IMR-90 (cell line): Measurements from ENCODE around the gene HFE. TPM values are rescaled to one million over a fixed set of nuclear protein-coding genes. Genes with fewer than 3 reads are reported as not detected.

Experiments
- ATAC-seq: fragments of 200-7000 bp; cut with Tn5 transposase; 2 replicates; pipeline ENCODE4 v1.9.1; 2020; ENCODE audit warnings: low read depth, mild to moderate bottlenecking, moderate library complexity
- BruUV-seq: library from RNA; stranded (reverse); fragments of 400-500 nt; replicated peaks from 2 replicates; lab custom pipeline; 2021; lab: Mats Ljungman, UMichigan
- CTCF ChIA-PET: fragments of 300-600 bp; formaldehyde crosslinking; extraction: SDS; loops from one replicate; lab custom pipeline; 2021; ENCODE audit warnings: antibody characterized with exemption; lab: Yijun Ruan, JAX
- POLR2A ChIA-PET: fragments of 300-600 bp; sonication (Branson Sonifier 250); formaldehyde crosslinking; loops from one replicate; lab custom pipeline; 2022; ENCODE audit warnings: antibody characterized with exemption; ENCODE audit not compliant: unreplicated experiment; lab: Charles Lee
- DNase-seq: peaks from one replicate; pipeline ENCODE4 v3.0.0; 2013
- H2AFZ ChIP-seq: replicated peaks from 2 replicates; pipeline ENCODE3; 2013; ENCODE audit warnings: low read length, mild to moderate bottlenecking; ENCODE audit not compliant: poor library complexity
- H2AK5ac ChIP-seq: 2 replicates; pipeline ENCODE4 v1.6.1; 2013; ENCODE audit warnings: low read depth, low read length, inconsistent platforms
- H2AK9ac ChIP-seq: replicated peaks from 2 replicates; pipeline ENCODE3; 2013; ENCODE audit warnings: mild to moderate bottlenecking, low read depth, low read length, moderate library complexity; ENCODE audit not compliant: poor library complexity
- H2BK120ac ChIP-seq: 2 replicates; pipeline ENCODE4 v1.6.1; 2013; ENCODE audit warnings: low read depth, low read length, inconsistent platforms
- H2BK15ac ChIP-seq: 3 replicates; pipeline ENCODE4 v1.6.1; 2013; ENCODE audit warnings: low read depth, low read length, inconsistent platforms
- H2BK20ac ChIP-seq: 2 replicates; pipeline ENCODE4 v1.6.1; 2013; ENCODE audit warnings: low read depth, mild to moderate bottlenecking, inconsistent platforms, low read length, moderate library complexity
- H2BK5ac ChIP-seq: 2 replicates; pipeline ENCODE4 v1.6.1; 2013; ENCODE audit warnings: mild to moderate bottlenecking, low read depth, low read length, inconsistent platforms; ENCODE audit not compliant: poor library complexity, severe bottlenecking
- H3K14ac ChIP-seq: replicated peaks from 2 replicates; pipeline ENCODE4 v1.6.1; 2013; ENCODE audit warnings: low read depth, low read length, inconsistent platforms
- H3K18ac ChIP-seq: 2 replicates; pipeline ENCODE4 v1.6.1; 2013; ENCODE audit warnings: low read depth, low read length, control low read depth
- H3K23ac ChIP-seq: 2 replicates; pipeline ENCODE4 v1.6.1; 2013; ENCODE audit warnings: low read depth, low read length, inconsistent platforms
- H3K27ac ChIP-seq: 2 replicates; pipeline ENCODE4 v1.5.1; 2013; ENCODE audit warnings: mild to moderate bottlenecking, control low read depth, low read length; ENCODE audit not compliant: insufficient read depth
- H3K27me3 ChIP-seq: 2 replicates; pipeline ENCODE4 v1.6.1; 2013; ENCODE audit warnings: low read length; ENCODE audit not compliant: control insufficient read depth, insufficient read depth
- H3K36me3 ChIP-seq: 2 replicates; pipeline ENCODE4 v1.6.1; 2013; ENCODE audit warnings: low read length, mixed read lengths; ENCODE audit not compliant: control insufficient read depth, insufficient read depth
- H3K4ac ChIP-seq: 2 replicates; pipeline ENCODE4 v1.6.1; 2013; ENCODE audit warnings: low read depth, low read length, inconsistent platforms
- H3K4me1 ChIP-seq: 2 replicates; pipeline ENCODE4 v1.6.1; 2013; ENCODE audit warnings: low read length, mixed read lengths; ENCODE audit not compliant: control insufficient read depth, insufficient read depth
- H3K4me2 ChIP-seq: 2 replicates; pipeline ENCODE4 v1.6.1; 2013; ENCODE audit warnings: low read depth, mild to moderate bottlenecking, control low read depth, low read length, moderate library complexity
- H3K4me3 ChIP-seq: 2 replicates; pipeline ENCODE4 v1.5.1; 2013; ENCODE audit warnings: low read depth, mild to moderate bottlenecking, control low read depth, low read length, moderate library complexity; ENCODE audit not compliant: insufficient read depth
- H3K56ac ChIP-seq: 2 replicates; pipeline ENCODE4 v1.6.1; 2013; ENCODE audit warnings: low read length, inconsistent platforms; ENCODE audit not compliant: insufficient read depth; ENCODE audit errors: extremely low read depth
- H3K79me1 ChIP-seq, 2 experiments: 2 replicates each; pipeline ENCODE4 v1.6.1; 2013; ENCODE audit warnings: low read length in 2 of 2, inconsistent platforms in 1 of 2, low read depth in 1 of 2
- H3K9ac ChIP-seq: 2 replicates; pipeline ENCODE4 v1.6.1; 2013; ENCODE audit warnings: low read depth, low read length, control low read depth
- H3K9me1 ChIP-seq: 2 replicates; pipeline ENCODE4 v1.6.1; 2013; ENCODE audit warnings: low read length, inconsistent platforms; ENCODE audit not compliant: insufficient read depth
- H3K9me3 ChIP-seq: 2 replicates; pipeline ENCODE4 v1.6.1; 2013; ENCODE audit warnings: low read length; ENCODE audit not compliant: control insufficient read depth, insufficient read depth
- H4K20me1 ChIP-seq: 2 replicates; pipeline ENCODE4 v1.6.1; 2013; ENCODE audit warnings: low read length, inconsistent platforms; ENCODE audit not compliant: insufficient read depth
- H4K5ac ChIP-seq: 2 replicates; pipeline ENCODE4 v1.6.1; 2013; ENCODE audit warnings: mild to moderate bottlenecking, low read depth, low read length, control low read depth
- H4K8ac ChIP-seq, 2 experiments: 2 replicates each; pipeline ENCODE4 v1.6.1; 2013; ENCODE audit warnings: low read depth in 2 of 2, low read length in 2 of 2, control low read depth in 1 of 2, inconsistent platforms in 1 of 2
- H4K91ac ChIP-seq: 2 replicates; pipeline ENCODE4 v1.6.1; 2013; ENCODE audit warnings: low read depth, low read length, inconsistent platforms; ENCODE audit not compliant: insufficient read depth
- CEBPB ChIP-seq: IDR thresholded peaks from 2 replicates; pipeline ENCODE4 v1.6.1; 2012; ENCODE audit warnings: low read depth, low read length, improper control_type of control experiment
- CTCF ChIP-seq: conservative IDR thresholded peaks from 2 replicates; pipeline ENCODE4 v1.5.1; 2012; ENCODE audit warnings: mild to moderate bottlenecking, low read depth, low read length, improper control_type of control experiment
- FOS ChIP-seq: fragments of 150-350 bp; IDR thresholded peaks from 2 replicates; pipeline ENCODE4 v1.6.1; 2016; ENCODE audit warnings: low read depth, low read length
- MAZ ChIP-seq: IDR thresholded peaks from 2 replicates; pipeline ENCODE4 v1.6.1; 2012; ENCODE audit warnings: low read depth, mild to moderate bottlenecking, low read length, improper control_type of control experiment, moderate library complexity, borderline replicate concordance
- MXI1 ChIP-seq: IDR thresholded peaks from 2 replicates; pipeline ENCODE4 v1.6.1; 2012; ENCODE audit warnings: low read depth, mild to moderate bottlenecking, low read length, moderate library complexity, borderline replicate concordance
- POLR2A ChIP-seq: IDR thresholded peaks from 2 replicates; pipeline ENCODE4 v1.6.1; 2012; ENCODE audit warnings: mild to moderate bottlenecking, low read depth, low read length
- RAD21 ChIP-seq: IDR thresholded peaks from 2 replicates; pipeline ENCODE4 v1.6.1; 2012; ENCODE audit warnings: low read length, improper control_type of control experiment
- WGBS, 2 experiments: methylation state at CpG; one replicate each; pipeline versions ENCODE4 v1.1.5 to v1.1.7; 2013; ENCODE audit warnings: missing lambda C conversion rate in 2 of 2; ENCODE audit not compliant: insufficient read length in 1 of 2; ENCODE audit errors: extremely low coverage in 2 of 2; 5-methylcytosine and 5-hydroxymethylcytosine counted together
- dilution Hi-C: fragments of 300-500 bp; cut with HindIII; formaldehyde crosslinking; loops from one replicate; pipeline ENCODE4 v1.14.3; 2018; ENCODE audit warnings: low sequenced_read_pairs; ENCODE audit not compliant: unreplicated experiment
- in situ Hi-C: fragments of 300-500 bp; cut with MboI; formaldehyde crosslinking; loops from 3 replicates; pipeline ENCODE4 v1.14.3; 2019; ENCODE audit warnings: low sequenced_read_pairs, inconsistent platforms, mixed read lengths
- intact Hi-C: fragments of 100-400 bp; cut with micrococcal nuclease; formaldehyde crosslinking; loops from 2 replicates; pipeline ENCODE4 v1.10.0; 2022
- polyA plus RNA-seq, 3 experiments: library from polyadenylated mRNA; depleted of rRNA; stranded (reverse); fragments of >200 nt; gene quantifications; 2 replicates each; pipeline ENCODE4 v1.2.3, GENCODE V29; 2012; ENCODE audit warnings: low replicate concordance in 1 of 3
- total RNA-seq: library from RNA; depleted of rRNA; stranded (reverse); fragments of >200 nt; gene quantifications from 2 replicates; pipeline ENCODE4 v1.2.3, GENCODE V29; 2012

The HFE gene
- total and polyA plus RNA-seq, 2 of the 4 experiments (the other 2 are of a cell fraction) = 14.9 to 15.7 TPM

- in situ Hi-C loops (no loop called here), dilution Hi-C loops (no loop called here)
These were observed 41.9 kb upstream of the HFE start for GRCh38 chr6:26045065-26045927.

More at GRCh38 chr6:26045065-26045927, 41.9 kb upstream of the HFE start:
- Histone ChIP-seq H3K18ac (peak overlapping the region; percentile 63; the same call in 1 of the 2 replicates), H3K79me1 (no peaks in the 10 kb centered on the region), H3K27me3 (no peaks in the 10 kb centered on the region), H3K23ac (peak overlapping the region; percentile 28), H3K4me3 (peak overlapping the region; percentile 63), H4K91ac (peak overlapping the region; percentile 22), H2AK9ac (peak overlapping the region; percentile 38), H2AK5ac (no peak overlapping the region), H4K20me1 (0 out of 2 replicates have a peak, but pooled peaks cover 3% of the 10 kb centered on the region), H3K9me1 (no peaks in the 10 kb centered on the region), H3K9ac (peak overlapping the region; percentile 68), H2BK5ac (peak overlapping the region; percentile 95), H2BK20ac (peak overlapping the region; percentile 73), H3K4me1 (no peaks in the 10 kb centered on the region; the same call in 1 of the 2 replicates), H4K8ac (peak overlapping the region in 1 of 2 experiments; percentile 32; a peak in 2 of 4 replicates), H3K36me3 (no peaks in the 10 kb centered on the region), H3K4me2 (peak overlapping the region; percentile 92), H3K14ac (peak overlapping the region; percentile 73), H2BK15ac (no peak overlapping the region), H3K27ac (peak overlapping the region; percentile 51), H3K56ac (peak overlapping the region; percentile 73; the same call in 1 of the 2 replicates), H4K5ac (peak overlapping the region; percentile 36; the same call in 1 of the 2 replicates), H2AFZ (peak overlapping the region; percentile 80), H2BK120ac (peak overlapping the region; percentile 66), H3K4ac (peak overlapping the region; percentile 27), H3K9me3 (no peaks in the 10 kb centered on the region)
- TF ChIP-seq MXI1 (peak; percentile 62; the same call in 1 of the 2 replicates), MAZ (no peak), CTCF (peak; percentile 21; the same call in 1 of the 2 replicates), POLR2A (peak; percentile 98), FOS (peak; percentile 31; the same call in 1 of the 2 replicates), CEBPB (0 out of 2 replicates have a peak, but pooled peaks have one; percentile 6), RAD21 (no peak)
- 0% methylated on average over 24 of the region's 47 CpGs; no CpG with 5 or more reads in 1 of the 2 experiments for WGBS, 2 experiments
- ATAC-seq = peak; percentile 73
- POLR2A ChIA-PET = interaction anchor here (0.6 to 2.3 kb wide), 7 partner anchors 11 to 152 kb away, joined by 3 to 20 read pairs (median 4); a partner anchor contains a TSS
- DNase-seq = peak; percentile 94
- intact Hi-C loops = no loop called here
- no TSS peak for BruUV-seq
- CTCF ChIA-PET = interaction anchor here (0.6 to 2.9 kb wide), 2 partner anchors 19 to 59 kb away, joined by 3 to 12 read pairs; no protein-coding TSS in a partner anchor
